MCF 10A (cell line): ENCODE data around the gene ASB7. TPM values are rescaled to one million over a fixed set of nuclear protein-coding genes. Genes with fewer than 3 reads are reported as not detected.

Experiments
- Bru-seq: library from RNA; stranded (reverse); fragments of 400-500 nt; gene quantifications from one replicate; lab custom pipeline; 2021; lab: Mats Ljungman, UMichigan
- BruChase-seq, 2 experiments: library from RNA; stranded (reverse); fragments of 400-500 nt; gene quantifications; one replicate each; lab custom pipeline; 2021; lab: Mats Ljungman, UMichigan
- BruUV-seq: library from RNA; stranded (reverse); fragments of 400-500 nt; replicated peaks from 2 replicates; lab custom pipeline; 2021; lab: Mats Ljungman, UMichigan
- CTCF ChIA-PET: fragments of 300-600 bp; sonication (Branson Sonifier 250); formaldehyde crosslinking; extraction: SDS; loops from one replicate; lab custom pipeline; 2021; ENCODE audit warnings: antibody characterized with exemption, inconsistent platforms; lab: Yijun Ruan, JAX
- POLR2A ChIA-PET: fragments of 300-600, 350-650 bp; sonication (Branson Sonifier 250); formaldehyde crosslinking; extraction: SDS; loops from one replicate; lab custom pipeline; 2020; ENCODE audit warnings: antibody characterized with exemption, inconsistent platforms; lab: Yijun Ruan, JAX
- DNase-seq: peaks from one replicate; pipeline ENCODE4 v3.0.0-alpha.2; 2018; ENCODE audit not compliant: unreplicated experiment
- H3K27ac Mint-ChIP-seq: one replicate; pipeline ENCODE4 v1.8.0; 2022; ENCODE audit warnings: mild to moderate bottlenecking, low read depth, mixed read lengths; ENCODE audit not compliant: unreplicated experiment
- H3K27me3 Mint-ChIP-seq: one replicate; pipeline ENCODE4 v1.8.0; 2022; ENCODE audit warnings: mixed read lengths; ENCODE audit not compliant: insufficient read depth, unreplicated experiment
- H3K36me3 Mint-ChIP-seq: one replicate; pipeline ENCODE4 v1.8.0; 2022; ENCODE audit warnings: mild to moderate bottlenecking, moderate library complexity, mixed read lengths; ENCODE audit not compliant: insufficient read depth, unreplicated experiment
- H3K4me1 Mint-ChIP-seq: one replicate; pipeline ENCODE4 v1.8.0; 2022; ENCODE audit warnings: mixed read lengths; ENCODE audit not compliant: insufficient read depth, unreplicated experiment
- H3K4me3 Mint-ChIP-seq: one replicate; pipeline ENCODE4 v1.8.0; 2022; ENCODE audit warnings: mild to moderate bottlenecking, moderate library complexity, mixed read lengths; ENCODE audit not compliant: unreplicated experiment
- H3K9me3 Mint-ChIP-seq: one replicate; pipeline ENCODE4 v1.8.0; 2022; ENCODE audit warnings: mixed read lengths; ENCODE audit not compliant: unreplicated experiment
- CTCF ChIP-seq: fragments of 200-600 bp; IDR thresholded peaks from one replicate; pipeline ENCODE4 v1.8.0; 2022; ENCODE audit warnings: antibody characterized with exemption, mild to moderate bottlenecking; ENCODE audit not compliant: unreplicated experiment
- intact Hi-C: fragments of 100-400 bp; cut with micrococcal nuclease; formaldehyde crosslinking; loops from 2 replicates; pipeline ENCODE4 v1.14.1; 2022
- long read RNA-seq: library from polyadenylated mRNA; stranded (forward); transcript quantifications from one replicate; pipeline ENCODE4 v2.0.0, GENCODE V29; 2022
- total RNA-seq: library from RNA; stranded (reverse); gene quantifications from 2 replicates; pipeline ENCODE4 v1.2.3, GENCODE V29; 2022

Gene ASB7
- total RNA-seq (14.3 and 19.2 TPM in 2 replicates), Bru-seq, nascent RNA (percentile 74 among the genes with signal in this experiment), BruChase-seq, experiment 1, labeled RNA remaining after a 6-hour chase (percentile 62 among the genes with signal in this experiment), BruChase-seq, experiment 2, labeled RNA remaining after a 2-hour chase (percentile 80 among the genes with signal in this experiment)
- long read RNA-seq, full-length matches to known transcripts: 30 of 35 reads
- long read RNA-seq, partial matches to known transcripts: 3 of 35 reads
- long read RNA-seq, other reads (novel, unspliced or antisense): 2 of 35 reads

GRCh38 chr15:100602064-100602822, at the start of gene ASB7, which contains the start of gene LINS1:
Gene ASB7 (plus strand): TSS chr15:100602589. CDS start chr15:100612217, 9,628 bp downstream.
Gene LINS1 (minus strand): TSS chr15:100602184. CDS start chr15:100580842, 21,342 bp downstream.
- H3K4me1 Mint-ChIP-seq: peaks cover 22% of the 10 kb centered on the region
- H3K4me3 Mint-ChIP-seq: no peak within 1 kb of the TSS
- no peak for TF ChIP-seq CTCF
- H3K9me3 Mint-ChIP-seq: no peaks in the 10 kb centered on the region
- no peaks in the 10 kb centered on the region for H3K27me3 Mint-ChIP-seq
- intact Hi-C loops: loop anchor here (1.0 to 10.0 kb wide), 3 partner anchors 120 to 637 kb away; no protein-coding TSS in a partner anchor
- H3K36me3 Mint-ChIP-seq: peaks cover 20% of the 10 kb centered on the region
- ChIA-PET POLR2A (interaction anchor here (0.6 to 3.8 kb wide), 16 partner anchors 10 to 957 kb away, joined by 3 to 32 read pairs (median 4); partner anchors contain the start of genes LRRK1 and LYSMD4), CTCF (interaction anchor here (0.6 to 1.1 kb wide), 3 partner anchors 28 to 274 kb away, joined by 3 read pairs; no protein-coding TSS in a partner anchor)
- H3K27ac Mint-ChIP-seq: no peak within 1 kb of the TSS
- no TSS peak for BruUV-seq
- DNase-seq: peak; percentile 100

GRCh38 chr15:100553468-100553867, 48.9 kb upstream of the ASB7 start:
- TF ChIP-seq CTCF: no peak
- Mint-ChIP-seq H3K27ac (no peak overlapping the region), H3K36me3 (peaks cover 5% of the 10 kb centered on the region), H3K27me3 (no peaks in the 10 kb centered on the region), H3K4me3 (no peak overlapping the region), H3K4me1 (no peaks in the 10 kb centered on the region), H3K9me3 (no peaks in the 10 kb centered on the region)
- CTCF ChIA-PET: interaction anchor here (0.9 kb wide), 2 partner anchors 19 to 44 kb away, joined by 3 read pairs; no protein-coding TSS in a partner anchor
- no TSS peak for BruUV-seq
- DNase-seq: no peak
- POLR2A ChIA-PET: no interaction called here
- intact Hi-C loops: no loop called here

GRCh38 chr15:100558771-100559254, 43.6 kb upstream of the ASB7 start:
- no peak for DNase-seq
- H3K27ac Mint-ChIP-seq: no peak overlapping the region
- peaks cover 5% of the 10 kb centered on the region for H3K36me3 Mint-ChIP-seq
- intact Hi-C loops: no loop called here
- no peak for TF ChIP-seq CTCF
- POLR2A ChIA-PET: interaction anchor here (0.9 to 1.0 kb wide), 2 partner anchors 15 to 208 kb away, joined by 4 read pairs; no protein-coding TSS in a partner anchor
- no peaks in the 10 kb centered on the region for H3K27me3 Mint-ChIP-seq
- no peaks in the 10 kb centered on the region for H3K9me3 Mint-ChIP-seq
- H3K4me3 Mint-ChIP-seq: no peak overlapping the region
- H3K4me1 Mint-ChIP-seq: no peaks in the 10 kb centered on the region
- CTCF ChIA-PET: interaction anchor here (1.4 to 8.4 kb wide), 2 partner anchors 14 to 208 kb away, joined by 4 to 36 read pairs; no protein-coding TSS in a partner anchor
- BruUV-seq: no TSS peak
